Kasumi-1 (cell line): ENCODE results near the gene CADPS.

Source experiments
- DNase-seq, 2 experiments: peaks; one replicate each; lab custom pipeline; 2025; lab: John Stamatoyannopoulos, UW

The CADPS gene

GRCh38 chr3:62374341-62375218 is 500.6 kb downstream of the CADPS start:
- no peak for DNase-seq

DNA sequence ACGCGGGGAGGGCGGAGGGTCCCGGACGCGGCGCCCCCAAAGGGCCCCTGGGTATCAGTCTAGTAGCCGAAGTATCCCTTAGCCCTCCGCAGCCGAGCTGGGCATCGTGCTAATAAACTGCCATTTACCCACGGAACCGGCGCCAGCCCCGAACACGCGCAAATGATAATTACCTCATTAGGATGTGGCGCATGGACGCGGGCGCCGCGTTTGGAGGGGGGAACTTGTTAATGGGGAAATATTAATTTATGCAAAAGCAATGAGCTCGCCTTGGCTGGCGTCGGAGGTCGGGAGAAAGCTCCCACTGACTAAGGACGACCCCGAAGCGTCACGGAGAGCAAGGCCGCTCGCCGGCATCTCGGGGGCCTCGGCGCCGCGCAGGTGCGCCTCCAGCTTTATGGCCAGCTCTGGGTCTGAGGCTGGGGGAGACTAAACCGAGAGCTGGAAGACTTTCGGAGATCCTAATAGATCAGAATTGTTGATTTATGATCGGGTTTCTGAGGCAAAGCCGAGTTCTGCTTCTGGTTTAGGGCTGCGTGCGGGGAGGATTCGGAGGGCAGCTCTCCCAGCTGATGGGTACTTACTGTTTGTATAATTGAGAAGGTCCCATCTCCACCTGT is 501.4 kb downstream of the CADPS start:
- DNase-seq, result no peak

- no peak for DNase-seq
These were observed 502.0 kb downstream of the CADPS start, which contains the start of gene FEZF2 for GRCh38 chr3:62373215-62373614. Gene FEZF2 (minus strand): TSS chr3:62373550. CDS start chr3:62372868, 682 bp downstream.

DNA sequence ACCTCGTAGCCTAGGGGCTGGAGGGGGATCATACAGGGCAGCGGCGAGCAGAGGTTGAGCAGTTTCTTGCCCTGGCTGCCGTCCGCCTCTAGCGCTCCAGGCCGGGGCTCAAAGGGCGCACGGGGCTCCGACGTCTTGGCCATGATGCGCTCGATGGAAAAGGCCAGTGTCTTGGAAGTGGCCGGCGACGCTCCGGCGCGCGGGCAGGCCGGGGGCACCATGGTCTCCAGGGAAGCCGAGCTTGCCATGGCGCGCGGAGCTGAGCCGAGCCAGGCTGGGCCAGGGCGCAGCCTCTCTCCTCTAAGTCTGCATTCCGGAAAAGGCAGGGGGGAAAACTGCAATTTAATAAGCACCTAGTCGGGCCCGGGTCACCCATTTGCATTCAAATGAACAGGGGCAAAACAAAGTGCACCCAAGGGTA is 502.6 kb downstream of the CADPS start:
- DNase-seq, result no peak

- DNase-seq, result no peak
These were observed 503.3 kb downstream of the CADPS start for GRCh38 chr3:62371720-62372591.

GRCh38 chr3:62370858-62371719 is 504.1 kb downstream of the CADPS start:
- DNase-seq, result no peak

DNA sequence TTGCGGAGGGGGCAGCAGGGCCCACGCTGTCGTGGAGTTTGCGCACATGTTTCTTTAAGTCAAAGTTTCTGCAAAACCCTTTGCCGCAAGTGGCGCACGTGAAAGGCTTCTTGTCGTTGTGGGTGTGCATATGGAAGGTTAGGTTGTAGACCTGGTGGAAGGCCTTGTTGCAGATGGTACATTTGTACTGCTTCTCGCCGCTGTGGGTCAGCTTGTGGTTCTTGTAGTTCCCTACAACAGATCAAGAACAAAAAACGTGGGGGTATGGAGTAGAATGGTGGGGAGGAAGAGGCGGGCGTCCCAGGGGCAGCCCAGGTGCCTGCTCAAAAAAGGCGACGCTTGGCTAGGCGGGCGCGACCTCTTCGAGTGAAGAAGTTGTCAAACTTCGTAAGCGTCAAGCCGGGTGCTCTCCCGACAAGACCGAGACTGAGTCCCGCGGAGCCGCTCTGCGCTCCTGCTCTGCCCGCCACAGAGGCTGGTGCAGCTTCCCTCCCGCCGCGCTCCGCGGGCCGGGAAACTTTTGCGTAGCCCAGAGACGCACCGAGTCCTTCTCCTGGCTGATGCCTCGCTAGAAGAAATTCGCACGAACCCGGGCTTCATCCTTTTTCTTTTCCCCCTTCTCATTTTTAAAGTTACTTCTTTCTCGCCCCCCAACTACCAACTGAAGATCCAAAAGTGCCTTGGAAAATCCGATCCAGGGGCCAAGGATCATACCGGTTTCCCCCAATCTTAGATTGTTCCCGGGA is 504.9 kb downstream of the CADPS start:
- DNase-seq, result no peak

GRCh38 chr3:62369476-62369743 is 505.8 kb downstream of the CADPS start:
- no peak for DNase-seq

- DNase-seq, result no peak
These were observed 506.3 kb downstream of the CADPS start for GRCh38 chr3:62368705-62369475.

DNA sequence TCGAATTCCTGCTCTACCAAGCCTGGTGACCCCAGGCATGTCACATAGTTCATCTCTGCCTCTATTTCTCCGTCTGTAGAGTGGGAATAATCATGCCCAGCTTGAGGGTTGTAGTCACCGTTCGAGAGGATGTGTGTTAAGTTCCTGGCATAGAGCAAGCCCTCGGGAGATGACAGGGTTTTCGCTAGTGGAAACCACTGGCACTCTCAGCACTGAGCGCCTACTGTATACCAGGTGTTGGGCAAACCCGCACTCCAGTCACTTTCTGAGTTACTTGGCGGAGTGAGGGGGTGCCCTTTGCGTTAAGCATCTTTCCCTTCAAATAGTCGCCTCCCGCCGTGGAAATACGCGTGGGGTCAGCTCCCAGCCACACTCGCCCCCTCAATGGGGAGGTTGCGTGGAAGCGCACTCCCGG is 506.9 kb downstream of the CADPS start:
- DNase-seq, result no peak

DNA sequence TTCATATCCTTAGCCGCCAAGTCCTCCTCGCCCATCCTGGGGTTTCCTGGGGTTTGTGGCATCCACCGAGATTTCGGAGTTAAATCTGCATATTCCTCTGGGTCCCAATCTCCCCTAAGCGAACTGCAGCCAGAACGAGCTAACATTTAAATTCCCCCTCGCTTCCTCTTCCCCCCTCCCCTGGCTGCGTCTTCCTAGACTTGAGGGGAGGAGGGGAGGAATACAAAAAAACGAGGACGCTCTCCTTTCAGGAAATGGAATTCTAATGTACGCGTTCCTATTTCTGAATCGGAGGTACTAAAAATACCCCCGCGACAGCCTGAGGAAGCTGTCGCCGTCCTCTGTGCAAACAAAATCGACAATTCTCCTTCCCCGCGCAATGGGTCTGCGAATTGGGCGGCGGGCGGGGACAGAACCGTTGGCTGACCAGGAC is 507.4 kb downstream of the CADPS start:
- DNase-seq, result no peak

DNA sequence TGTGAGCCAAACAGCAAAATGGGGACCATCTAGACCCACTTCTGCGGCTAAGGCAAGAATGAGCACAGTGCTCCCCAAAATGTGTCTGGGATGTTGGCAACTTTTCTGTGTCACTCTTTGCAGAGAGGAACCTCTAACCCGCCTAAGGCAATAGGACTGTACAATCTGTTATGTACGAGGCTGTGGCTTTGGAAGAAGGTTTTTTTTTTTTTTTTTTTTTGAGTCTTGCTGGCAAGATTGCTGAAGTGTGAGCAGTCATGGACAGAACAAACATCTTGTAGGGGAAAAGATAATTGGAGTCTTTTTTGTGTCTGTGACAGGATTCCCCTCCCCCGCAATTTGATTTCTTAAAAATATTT is 509.1 kb downstream of the CADPS start:
- DNase-seq, result no peak

DNA sequence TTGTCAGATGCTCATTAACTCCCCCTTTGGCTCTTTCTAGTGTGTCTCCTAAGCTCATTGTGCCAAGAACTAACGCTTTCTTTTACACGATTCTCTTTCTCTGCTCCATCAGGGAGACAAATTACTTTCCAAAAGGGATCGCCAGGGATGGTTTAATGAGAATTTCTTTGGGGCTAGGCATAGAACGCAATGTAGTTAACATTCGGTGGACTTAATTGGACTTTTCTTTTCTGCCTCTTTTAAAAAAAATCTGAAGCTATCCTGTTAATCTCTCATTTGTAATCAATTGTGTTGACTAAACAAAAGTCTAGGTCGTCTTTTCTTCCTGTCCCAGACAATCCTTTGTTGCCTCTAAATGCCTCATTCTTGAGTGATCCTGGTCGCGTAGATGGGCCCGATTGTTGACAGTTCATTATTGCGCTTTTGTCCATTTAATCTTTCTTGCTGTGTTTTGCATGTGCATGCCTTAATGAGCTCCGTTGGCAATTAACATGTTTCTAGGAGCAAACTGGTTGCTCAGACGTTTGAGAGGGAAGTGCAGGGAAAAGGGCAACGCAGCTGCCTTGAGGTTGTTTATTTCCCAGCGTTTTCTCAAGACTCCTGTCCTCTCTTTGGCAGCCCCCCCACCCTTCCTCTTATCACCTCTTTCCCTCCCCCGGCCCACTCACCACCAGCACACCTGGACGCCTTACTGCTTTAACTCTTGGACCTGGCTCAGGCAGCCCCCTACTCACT is 509.7 kb downstream of the CADPS start:
- no peak for DNase-seq

- no peak for DNase-seq
These were observed 511.0 kb downstream of the CADPS start for GRCh38 chr3:62364191-62364590.

- no peak for DNase-seq
These were observed 511.9 kb downstream of the CADPS start for GRCh38 chr3:62363275-62363674.

DNA sequence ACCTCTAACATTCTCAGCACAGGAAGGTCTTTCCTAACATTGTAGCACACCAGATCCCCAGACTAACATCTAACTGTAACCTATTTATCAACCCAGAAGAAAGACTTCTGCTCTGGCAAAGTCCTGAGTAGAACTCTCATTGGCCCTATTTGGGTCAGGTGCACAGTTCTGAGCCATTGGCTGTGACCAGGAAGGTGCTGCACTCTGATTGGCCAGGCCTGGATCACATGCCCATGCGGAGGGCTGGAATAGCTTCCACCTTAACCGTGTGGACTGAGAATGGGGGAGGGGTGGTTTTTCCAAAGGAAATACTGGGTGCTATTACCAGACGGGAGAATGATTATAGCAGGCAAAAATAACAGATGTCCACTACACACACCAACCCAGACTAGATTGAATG is 513.4 kb downstream of the CADPS start:
- DNase-seq, result no peak

DNA sequence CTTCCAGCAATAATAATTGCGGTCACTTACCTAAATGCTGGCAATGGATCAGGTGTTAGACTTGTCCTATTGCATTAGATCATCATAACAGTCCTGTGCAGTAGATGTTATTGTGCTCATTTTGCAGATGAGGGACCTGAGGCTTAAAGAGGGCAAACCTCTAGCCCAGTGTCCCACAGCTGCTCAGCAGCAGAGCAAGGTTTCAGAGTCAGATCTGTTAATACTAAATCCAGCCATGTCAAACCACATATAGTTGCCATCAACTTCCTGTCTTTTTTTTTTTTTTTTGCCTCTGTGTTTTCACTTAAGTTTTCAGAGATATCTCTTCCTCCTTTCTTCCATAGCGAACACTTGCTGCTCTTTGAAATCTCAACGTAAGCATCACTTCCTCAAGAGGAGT is 514.0 kb downstream of the CADPS start:
- DNase-seq, result no peak

GRCh38 chr3:62359531-62359930 is 515.7 kb downstream of the CADPS start:
- no peak for DNase-seq

DNA sequence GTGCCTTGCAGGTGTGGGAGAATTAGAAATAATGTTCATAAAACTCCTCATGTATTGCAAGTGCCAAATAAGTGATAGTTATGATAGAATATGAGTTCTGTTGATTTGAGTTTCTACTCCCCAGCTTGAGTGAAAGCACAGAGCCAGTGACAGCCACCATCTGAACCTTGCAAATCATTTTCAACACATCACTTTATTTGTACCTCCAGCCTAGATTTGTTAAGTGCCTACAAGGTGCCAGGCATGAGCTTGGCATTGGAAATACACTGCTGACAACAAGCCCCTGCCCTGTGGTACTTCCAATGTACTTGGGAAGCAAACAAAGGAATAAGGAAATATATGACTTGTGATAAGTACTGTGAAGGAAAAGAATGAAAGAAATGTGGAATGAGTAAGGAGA is 518.9 kb downstream of the CADPS start:
- no peak for DNase-seq

DNA sequence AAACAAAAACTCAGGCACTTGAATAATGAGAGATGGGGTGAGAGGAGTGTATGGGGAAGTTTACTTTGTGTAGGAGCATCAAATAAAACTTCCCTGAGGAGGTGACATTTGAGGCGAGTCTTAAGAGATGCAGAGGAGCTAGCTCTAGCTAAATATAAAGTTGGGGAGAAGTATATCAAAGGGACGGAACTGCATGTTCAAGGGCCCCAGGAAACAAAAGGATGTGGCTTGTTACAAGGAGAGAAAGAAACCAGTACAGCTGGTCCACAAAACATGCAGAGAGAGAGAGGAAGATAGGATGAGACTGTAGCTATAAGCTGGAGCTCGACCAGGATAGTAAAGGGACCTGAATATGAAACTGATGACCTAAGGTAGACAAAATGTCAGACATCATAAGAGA is 519.5 kb downstream of the CADPS start:
- no peak for DNase-seq
